Measurements from ENCODE around the gene RAB3B. TPM values are rescaled to one million over a fixed set of nuclear protein-coding genes. Genes with fewer than 3 reads are reported as not detected.

Gene RAB3B
- under 1 TPM; 0.33 to 0.34 TPM for total RNA-seq

GRCh38 chr1:51990478-51990965 is at the start of gene RAB3B:
TSS of gene RAB3B (minus strand) at chr1:51990700. CDS start at chr1:51977117, 13,583 bp downstream.

GRCh38 chr1:52033190-52034049 is 42.9 kb upstream of the RAB3B start, which contains the start of gene KTI12:
TSS of gene KTI12 (minus strand) at chr1:52033810. CDS start at chr1:52033761, 49 bp downstream.

GRCh38 chr1:51878616-51879336 is 111.7 kb downstream of the RAB3B start, which contains the start of gene NRDC:
TSS of gene NRDC (minus strand) at chr1:51878727. CDS start at chr1:51878615, 112 bp downstream.

Small RNA genes within 50 kb of the gene (small RNA-seq; reads per million reads assigned to genes)
- gene RN7SL290P: 0 reads per million in 2 donors
- 0 reads per million in 2 donors for gene RNA5SP48

Other genes starting within 250 kb of the RAB3B start
- gene NRDC, start 112.0 kb downstream of the RAB3B start, total RNA-seq: 10 to 100 TPM; 48.5 to 65.3 TPM
- 10 to 100 TPM; 12.0 to 20.0 TPM for gene KTI12, start 43.1 kb upstream of the RAB3B start, total RNA-seq
- gene TXNDC12, start 64.5 kb upstream of the RAB3B start, total RNA-seq: 10 to 100 TPM; 34.8 to 36.3 TPM
- 10 to 100 TPM; 35.4 to 44.0 TPM for gene BTF3L4, start 65.6 kb upstream of the RAB3B start, total RNA-seq
- 10 to 100 TPM; 20.3 to 22.7 TPM for gene ZFYVE9, start 151.4 kb upstream of the RAB3B start, total RNA-seq